GM12892 (cell line): Measurements from ENCODE around the gene TMEM201.

Source experiments
- DNase-seq: peaks from one replicate; pipeline ENCODE4 v3.0.0; 2011; ENCODE audit not compliant: insufficient read length
- FAIRE-seq: peaks from 2 replicates; lab custom pipeline; 2011; peaks lifted over from hg19 to GRCh38; lab: Jason Lieb, UNC
- POLR2A ChIP-seq: IDR thresholded peaks from 2 replicates; pipeline ENCODE4 v1.6.1; 2011; ENCODE audit warnings: low read depth, low read length, control low read depth
- POLR2AphosphoS5 ChIP-seq: IDR thresholded peaks from 2 replicates; pipeline ENCODE4 v1.6.1; 2011; ENCODE audit warnings: low read depth, low read length, control low read depth
- TAF1 ChIP-seq: IDR thresholded peaks from 2 replicates; pipeline ENCODE4 v1.6.1; 2011; ENCODE audit warnings: low read depth, mild to moderate bottlenecking, control low read depth, low read length, borderline replicate concordance

Gene TMEM201

GRCh38 chr1:9586147-9586766, 2.5 kb upstream of the TMEM201 start:
- no peak for TF ChIP-seq POLR2AphosphoS5
- no peak for TF ChIP-seq POLR2A
- no peak for TF ChIP-seq TAF1
- peak; percentile 54 for FAIRE-seq

DNA sequence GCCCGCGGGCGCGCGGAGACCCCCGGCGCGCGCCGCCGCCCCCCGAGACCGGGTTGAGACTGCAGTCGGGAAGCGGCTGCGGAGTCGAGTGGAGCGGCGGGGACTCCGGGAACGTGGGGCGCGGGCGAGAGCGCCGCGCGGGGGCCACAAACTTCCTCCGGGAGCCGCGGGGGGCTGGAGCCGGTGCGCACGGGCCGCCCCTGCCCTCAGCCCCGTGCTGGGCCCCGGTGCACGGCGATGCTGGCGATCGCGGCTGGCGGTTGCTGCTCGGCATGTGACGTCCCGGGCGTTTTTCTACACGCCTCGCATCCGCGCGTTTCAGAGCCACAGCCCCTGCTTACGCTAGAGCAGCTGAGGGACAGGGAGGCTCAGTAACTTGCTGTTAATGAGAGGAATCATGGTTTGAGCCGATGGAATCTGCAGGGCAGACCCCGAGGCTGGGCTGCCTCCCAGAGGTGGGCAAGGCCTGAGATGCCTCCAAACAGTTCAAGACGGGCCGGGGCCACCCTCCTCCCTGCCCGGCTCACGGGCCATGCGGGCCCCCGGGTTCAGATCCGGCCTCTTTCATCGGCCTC, 520 bp downstream of the TMEM201 start:
- DNase-seq, result peak; percentile 24
- no peak; the same call in 1 of the 2 replicates for TF ChIP-seq TAF1
- no peak for TF ChIP-seq POLR2AphosphoS5
- no peak for TF ChIP-seq POLR2A
- FAIRE-seq, result no peak

More at GRCh38 chr1:9586147-9586766, 2.5 kb upstream of the TMEM201 start:
- no peak for DNase-seq

GRCh38 chr1:9589719-9590157, 1.0 kb downstream of the TMEM201 start:
- TF ChIP-seq TAF1, result no peak
- no peak for TF ChIP-seq POLR2A
- TF ChIP-seq POLR2AphosphoS5, result no peak
- no peak for DNase-seq
- FAIRE-seq, result peak; percentile 84

- FAIRE-seq (peak; percentile 62), DNase-seq (no peak)
- no peak for TF ChIP-seq TAF1
- no peak for TF ChIP-seq POLR2A
- TF ChIP-seq POLR2AphosphoS5, result no peak
Measured at GRCh38 chr1:9590201-9590600, 1.5 kb downstream of the TMEM201 start.

GRCh38 chr1:9590945-9591668, 2.4 kb downstream of the TMEM201 start:
- FAIRE-seq (peak; percentile 5), DNase-seq (peak; percentile 30)
- TF ChIP-seq TAF1 (no peak), POLR2AphosphoS5 (no peak), POLR2A (no peak)

DNA sequence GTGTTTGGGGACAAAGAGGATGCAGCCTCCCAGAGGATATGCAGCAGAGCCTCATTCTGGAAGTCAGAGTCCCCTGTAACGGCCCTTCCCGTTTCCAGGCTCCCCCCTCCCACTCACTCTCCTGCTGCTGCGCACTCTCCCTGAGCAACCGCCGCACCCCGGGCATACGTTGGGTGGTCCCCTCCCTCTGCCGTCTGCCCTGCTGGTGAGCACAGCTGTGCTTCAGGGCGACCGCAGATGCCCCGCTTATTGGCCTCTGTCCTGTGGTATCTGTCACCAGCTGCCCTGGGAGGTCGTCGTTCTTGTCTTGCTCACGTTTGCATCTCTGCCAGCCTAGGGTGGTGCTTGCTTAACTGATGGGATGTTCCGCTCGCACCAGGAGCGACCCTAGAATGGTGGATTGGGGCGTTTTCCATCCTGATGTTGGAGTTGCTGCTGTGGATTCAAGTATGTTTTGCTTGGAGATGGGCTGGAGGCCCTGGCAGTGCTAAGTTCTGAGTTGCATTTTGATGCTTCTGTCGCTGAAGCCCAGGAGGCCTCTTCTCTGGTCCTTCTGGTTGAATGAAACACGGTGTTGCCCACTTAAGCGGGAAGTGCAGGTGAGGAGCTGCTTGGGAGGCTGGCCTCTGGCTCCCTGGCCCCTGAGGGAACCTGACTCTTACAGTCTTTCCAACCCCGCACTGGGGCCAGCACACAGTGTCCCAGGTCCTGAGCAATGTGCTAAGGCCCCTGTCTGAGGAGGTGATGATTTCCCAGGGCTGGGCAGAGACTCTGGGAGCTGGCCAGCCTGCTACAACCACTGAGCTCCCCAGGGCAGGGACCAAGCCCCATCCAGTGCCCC, 3.2 kb downstream of the TMEM201 start:
- TF ChIP-seq POLR2AphosphoS5 (no peak), TAF1 (no peak)
- FAIRE-seq (no peak), DNase-seq (peak; percentile 19)

DNA sequence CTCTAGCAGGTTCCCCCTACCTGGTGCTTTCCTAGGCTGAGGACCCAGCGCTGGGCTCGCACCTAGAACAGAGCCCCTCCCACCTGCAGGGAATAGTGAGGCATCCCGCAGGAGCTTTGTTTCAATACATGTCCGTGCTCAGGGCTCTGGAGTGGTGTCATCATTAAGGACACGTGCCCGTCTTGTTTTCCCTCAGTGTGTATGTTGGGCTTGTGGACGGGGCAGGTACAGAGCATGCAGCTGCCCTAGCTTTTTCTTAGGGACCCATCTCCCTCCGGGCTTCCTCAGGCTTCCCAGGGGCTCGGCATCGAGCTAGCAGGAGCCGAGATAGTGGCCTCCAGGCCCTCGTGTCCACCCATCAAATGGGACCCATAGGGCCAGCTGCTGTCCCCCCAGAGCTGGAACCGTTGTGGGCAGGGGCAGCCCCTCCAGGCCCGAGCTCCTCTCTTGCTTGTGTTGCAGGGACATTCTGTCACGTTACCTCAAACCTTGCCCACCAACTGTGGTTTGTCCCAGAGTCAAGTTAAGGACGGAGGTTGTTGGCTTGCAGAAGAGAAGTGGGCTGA, 3.9 kb downstream of the TMEM201 start:
- DNase-seq (no peak), FAIRE-seq (no peak)
- no peak for TF ChIP-seq POLR2AphosphoS5
- no peak for TF ChIP-seq TAF1
- TF ChIP-seq POLR2A, result no peak

DNA sequence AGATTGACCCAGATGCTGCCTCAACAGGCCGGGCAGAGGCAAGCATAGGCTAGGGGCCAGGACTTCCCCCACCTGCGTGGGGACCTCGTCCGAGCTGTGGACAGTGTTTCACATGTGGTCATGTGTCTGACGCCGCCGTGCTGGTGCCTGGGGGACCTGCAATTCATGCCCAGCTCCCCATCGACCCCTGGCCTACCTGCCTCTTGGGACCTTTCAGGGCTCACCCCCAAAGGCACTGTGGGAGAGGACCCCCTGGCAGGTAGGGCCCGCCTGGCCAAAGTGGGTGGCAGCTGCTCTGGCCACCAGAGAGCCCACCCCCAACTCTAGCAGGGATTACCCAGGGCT, 4.4 kb downstream of the TMEM201 start:
- FAIRE-seq, result no peak

GRCh38 chr1:9593492-9594465, 5.1 kb downstream of the TMEM201 start:
- FAIRE-seq (peak; percentile 86), DNase-seq (peak; percentile 81)
- TF ChIP-seq TAF1 (no peak), POLR2AphosphoS5 (no peak), POLR2A (no peak)

More for the DNA sequence above, 4.4 kb downstream of the TMEM201 start:
- no peak for DNase-seq
- no peak for TF ChIP-seq POLR2AphosphoS5
- no peak for TF ChIP-seq TAF1
- TF ChIP-seq POLR2A, result no peak
